ENCODE data around the gene FGF3.
A peak's percentile ranks its signal among the peaks of the same experiment; 100 is the strongest.

FGF3 gene

GRCh38 chr11:69818603-69819441 lies at the start of gene FGF3:
FGF3 (minus strand) TSS chr11:69819416; CDS start chr11:69818933, 483 bp downstream.
- Mint-ChIP-seq H3K4me1 (ENCODE audit: low read depth) (no peaks in the 10 kb centered on the region), H3K9me3 (no peaks in the 10 kb centered on the region), H3K27me3 (peaks cover 66% of the 10 kb centered on the region), H3K27ac (no peak within 1 kb of the TSS), H3K4me3 (no peak within 1 kb of the TSS), H3K36me3 (ENCODE audit: low read depth) (no peaks in the 10 kb centered on the region)
- DNase-seq = no peak

GRCh38 chr11:69868871-69869270 lies 49.7 kb upstream of the FGF3 start:
- Mint-ChIP-seq H3K4me3 (no peak overlapping the region), H3K4me1 (ENCODE audit: low read depth) (no peaks in the 10 kb centered on the region), H3K27me3 (peaks cover 45% of the 10 kb centered on the region), H3K9me3 (no peaks in the 10 kb centered on the region), H3K27ac (no peak overlapping the region), H3K36me3 (ENCODE audit: low read depth) (no peaks in the 10 kb centered on the region)
- DNase-seq = no peak

GRCh38 chr11:69868006-69868810 lies 49.0 kb upstream of the FGF3 start:
- peaks cover 48% of the 10 kb centered on the region for H3K27me3 Mint-ChIP-seq
- no peaks in the 10 kb centered on the region for H3K4me1 Mint-ChIP-seq (ENCODE audit: low read depth)
- no peak for DNase-seq
- no peak overlapping the region for H3K4me3 Mint-ChIP-seq
- H3K27ac Mint-ChIP-seq = no peak overlapping the region
- H3K9me3 Mint-ChIP-seq = no peaks in the 10 kb centered on the region
- H3K36me3 Mint-ChIP-seq (ENCODE audit: low read depth) = no peaks in the 10 kb centered on the region

GRCh38 chr11:69867076-69868005 lies 48.1 kb upstream of the FGF3 start:
- peak; percentile 16 for DNase-seq
- Mint-ChIP-seq H3K36me3 (ENCODE audit: low read depth) (no peaks in the 10 kb centered on the region), H3K27me3 (peaks cover 51% of the 10 kb centered on the region), H3K27ac (no peak overlapping the region), H3K4me1 (ENCODE audit: low read depth) (no peaks in the 10 kb centered on the region), H3K9me3 (no peaks in the 10 kb centered on the region), H3K4me3 (no peak overlapping the region)

- H3K9me3 Mint-ChIP-seq = no peaks in the 10 kb centered on the region
- H3K4me1 Mint-ChIP-seq (ENCODE audit: low read depth) = no peaks in the 10 kb centered on the region
- H3K36me3 Mint-ChIP-seq (ENCODE audit: low read depth) = no peaks in the 10 kb centered on the region
- no peak overlapping the region for H3K4me3 Mint-ChIP-seq
- H3K27ac Mint-ChIP-seq = no peak overlapping the region
- H3K27me3 Mint-ChIP-seq = peaks cover 58% of the 10 kb centered on the region
- DNase-seq = no peak
Observed at GRCh38 chr11:69866648-69867047, 47.4 kb upstream of the FGF3 start.

GRCh38 chr11:69865707-69866106 lies 46.5 kb upstream of the FGF3 start:
- Mint-ChIP-seq H3K36me3 (ENCODE audit: low read depth) (no peaks in the 10 kb centered on the region), H3K27me3 (peaks cover 67% of the 10 kb centered on the region), H3K4me1 (ENCODE audit: low read depth) (no peaks in the 10 kb centered on the region), H3K27ac (no peak overlapping the region), H3K9me3 (no peaks in the 10 kb centered on the region), H3K4me3 (no peak overlapping the region)
- DNase-seq = no peak

- Mint-ChIP-seq H3K4me3 (no peak overlapping the region), H3K9me3 (no peaks in the 10 kb centered on the region), H3K27me3 (peaks cover 75% of the 10 kb centered on the region), H3K36me3 (ENCODE audit: low read depth) (no peaks in the 10 kb centered on the region), H3K4me1 (ENCODE audit: low read depth) (no peaks in the 10 kb centered on the region), H3K27ac (no peak overlapping the region)
- no peak for DNase-seq
Observed at GRCh38 chr11:69864686-69865661, 45.8 kb upstream of the FGF3 start.

GRCh38 chr11:69863544-69864200 lies 44.5 kb upstream of the FGF3 start:
- no peak overlapping the region for H3K4me3 Mint-ChIP-seq
- no peaks in the 10 kb centered on the region for H3K4me1 Mint-ChIP-seq (ENCODE audit: low read depth)
- peaks cover 79% of the 10 kb centered on the region for H3K27me3 Mint-ChIP-seq

GRCh38 chr11:69862797-69863543 lies 43.8 kb upstream of the FGF3 start:
- Mint-ChIP-seq H3K4me3 (no peak overlapping the region), H3K27me3 (peaks cover 81% of the 10 kb centered on the region), H3K27ac (no peak overlapping the region), H3K4me1 (ENCODE audit: low read depth) (no peaks in the 10 kb centered on the region), H3K9me3 (no peaks in the 10 kb centered on the region), H3K36me3 (ENCODE audit: low read depth) (no peaks in the 10 kb centered on the region)
- DNase-seq = no peak

More at GRCh38 chr11:69863544-69864200, 44.5 kb upstream of the FGF3 start:
- no peaks in the 10 kb centered on the region for H3K9me3 Mint-ChIP-seq
- no peak for DNase-seq
- no peaks in the 10 kb centered on the region for H3K36me3 Mint-ChIP-seq (ENCODE audit: low read depth)
- H3K27ac Mint-ChIP-seq = no peak overlapping the region

GRCh38 chr11:69862331-69862771 lies 43.1 kb upstream of the FGF3 start:
- Mint-ChIP-seq H3K4me3 (no peak overlapping the region), H3K27me3 (peaks cover 80% of the 10 kb centered on the region), H3K4me1 (ENCODE audit: low read depth) (no peaks in the 10 kb centered on the region), H3K36me3 (ENCODE audit: low read depth) (no peaks in the 10 kb centered on the region), H3K9me3 (no peaks in the 10 kb centered on the region), H3K27ac (no peak overlapping the region)
- DNase-seq = no peak

- Mint-ChIP-seq H3K4me3 (no peak overlapping the region), H3K36me3 (ENCODE audit: low read depth) (no peaks in the 10 kb centered on the region), H3K27ac (no peak overlapping the region), H3K27me3 (peaks cover 80% of the 10 kb centered on the region), H3K9me3 (no peaks in the 10 kb centered on the region), H3K4me1 (ENCODE audit: low read depth) (no peaks in the 10 kb centered on the region)
- DNase-seq = no peak
Observed at GRCh38 chr11:69861901-69862300, 42.7 kb upstream of the FGF3 start.

GRCh38 chr11:69860796-69861445 lies 41.7 kb upstream of the FGF3 start:
- H3K9me3 Mint-ChIP-seq = no peaks in the 10 kb centered on the region
- no peaks in the 10 kb centered on the region for H3K4me1 Mint-ChIP-seq (ENCODE audit: low read depth)
- H3K36me3 Mint-ChIP-seq (ENCODE audit: low read depth) = no peaks in the 10 kb centered on the region
- peaks cover 77% of the 10 kb centered on the region for H3K27me3 Mint-ChIP-seq
- H3K4me3 Mint-ChIP-seq = no peak overlapping the region
- DNase-seq = peak; percentile 7
- no peak overlapping the region for H3K27ac Mint-ChIP-seq
